Measurements from ENCODE around the gene CLEC12A. TPM values are rescaled to one million over a fixed set of nuclear protein-coding genes. Genes with fewer than 3 reads are reported as not detected.

Gene CLEC12A
- total RNA-seq, 3 donors from 2014 or later (not counting 1 experiment from before 2014, with no cell fraction given) = 13.6 to 18.9 (median 14.8) TPM

DNA sequence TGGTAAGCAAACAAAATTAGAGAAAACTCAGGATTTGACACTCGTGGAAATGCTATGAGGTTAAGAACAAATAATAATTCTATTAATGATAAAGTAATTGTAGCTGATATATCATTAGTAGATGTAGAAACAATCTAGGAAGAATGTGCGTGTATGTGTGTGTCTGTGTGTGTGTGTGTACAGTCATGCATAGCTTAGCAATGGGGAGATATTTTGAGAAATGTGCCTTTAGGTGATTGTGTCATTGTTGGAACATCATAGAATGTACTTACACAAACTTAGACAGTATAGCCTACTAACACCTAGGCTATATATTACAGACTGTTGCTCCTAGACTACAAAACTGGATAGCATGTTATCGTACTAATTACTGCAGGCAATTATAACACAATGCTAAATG, 44.3 kb upstream of the CLEC12A start:
- Mint-ChIP-seq H3K36me3 (no peaks in the 10 kb centered on the region), H3K4me1 (peaks cover 5 to 7% of the 10 kb centered on the region in 2 donors), H3K4me3 (no peak overlapping the region), H3K27me3 (ENCODE audit: low read depth in 2 of 2) (peaks cover 11 to 12% of the 10 kb centered on the region in 2 donors), H3K27ac (no peak overlapping the region), H3K9me3 (no peaks in the 10 kb centered on the region)
- no peaks in the 10 kb centered on the region for H3K36me3 ChIP-seq (ENCODE audit: control insufficient read depth, insufficient read depth, low read length)
- TF ChIP-seq, protein P1, sequence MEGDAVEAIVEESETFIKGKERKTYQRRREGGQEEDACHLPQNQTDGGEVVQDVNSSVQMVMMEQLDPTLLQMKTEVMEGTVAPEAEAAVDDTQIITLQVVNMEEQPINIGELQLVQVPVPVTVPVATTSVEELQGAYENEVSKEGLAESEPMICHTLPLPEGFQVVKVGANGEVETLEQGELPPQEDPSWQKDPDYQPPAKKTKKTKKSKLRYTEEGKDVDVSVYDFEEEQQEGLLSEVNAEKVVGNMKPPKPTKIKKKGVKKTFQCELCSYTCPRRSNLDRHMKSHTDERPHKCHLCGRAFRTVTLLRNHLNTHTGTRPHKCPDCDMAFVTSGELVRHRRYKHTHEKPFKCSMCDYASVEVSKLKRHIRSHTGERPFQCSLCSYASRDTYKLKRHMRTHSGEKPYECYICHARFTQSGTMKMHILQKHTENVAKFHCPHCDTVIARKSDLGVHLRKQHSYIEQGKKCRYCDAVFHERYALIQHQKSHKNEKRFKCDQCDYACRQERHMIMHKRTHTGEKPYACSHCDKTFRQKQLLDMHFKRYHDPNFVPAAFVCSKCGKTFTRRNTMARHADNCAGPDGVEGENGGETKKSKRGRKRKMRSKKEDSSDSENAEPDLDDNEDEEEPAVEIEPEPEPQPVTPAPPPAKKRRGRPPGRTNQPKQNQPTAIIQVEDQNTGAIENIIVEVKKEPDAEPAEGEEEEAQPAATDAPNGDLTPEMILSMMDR (IDR thresholded peaks at IDR 0.05) = no peak
- WGBS (ENCODE audit: insufficient coverage) = 94% methylated on average over 3 of the region's 3 CpGs
- no peaks in the 10 kb centered on the region for H3K9me3 ChIP-seq (ENCODE audit: control insufficient read depth, insufficient read depth, low read length)
- DNase-seq (no peak), ATAC-seq (no peak)
- H3K4me3 ChIP-seq (ENCODE audit: low read length) = no peak overlapping the region
- H3K4me1 ChIP-seq (ENCODE audit: control insufficient read depth, insufficient read depth, low read length) = peaks cover 2% of the 10 kb centered on the region
- H3K27ac ChIP-seq (ENCODE audit: low read length) = no peak overlapping the region
- intact Hi-C loops (cut with micrococcal nuclease) = no loop called here
- H3K27me3 ChIP-seq (ENCODE audit: control insufficient read depth, insufficient read depth, low read length) = no peaks in the 10 kb centered on the region

DNA sequence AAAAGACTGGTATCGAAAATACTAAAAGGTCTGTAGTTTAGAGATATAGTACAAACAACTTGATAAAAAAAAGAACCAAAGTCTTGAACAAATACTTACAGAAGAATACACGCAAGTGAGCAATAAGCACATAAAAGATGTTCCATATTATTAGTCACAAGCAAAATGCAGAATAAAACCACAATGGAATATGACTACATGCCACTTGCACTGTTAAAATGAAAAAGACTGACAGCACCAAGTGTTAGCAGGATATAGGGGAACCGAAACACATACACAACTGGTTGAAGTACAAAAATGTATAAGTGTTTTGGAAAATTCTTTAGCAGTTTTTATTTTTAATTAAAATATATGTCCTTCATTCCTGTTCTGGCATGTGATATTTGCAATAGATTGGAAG, 42.6 kb upstream of the CLEC12A start:
- H3K9me3 Mint-ChIP-seq = no peaks in the 10 kb centered on the region
- Histone ChIP-seq H3K27me3 (ENCODE audit: control insufficient read depth, insufficient read depth, low read length) (no peaks in the 10 kb centered on the region), H3K36me3 (ENCODE audit: control insufficient read depth, insufficient read depth, low read length) (no peaks in the 10 kb centered on the region), H3K9me3 (ENCODE audit: control insufficient read depth, insufficient read depth, low read length) (no peaks in the 10 kb centered on the region), H3K4me3 (ENCODE audit: low read length) (no peak overlapping the region), H3K27ac (ENCODE audit: low read length) (no peak overlapping the region), H3K4me1 (ENCODE audit: control insufficient read depth, insufficient read depth, low read length) (peaks cover 2% of the 10 kb centered on the region)
- H3K4me1 Mint-ChIP-seq = peaks cover 5 to 7% of the 10 kb centered on the region in 2 donors
- DNase-seq = no peak
- no peak overlapping the region for H3K4me3 Mint-ChIP-seq
- no peak overlapping the region for H3K27ac Mint-ChIP-seq
- intact Hi-C loops (cut with micrococcal nuclease) = no loop called here
- TF ChIP-seq, protein P1 (IDR thresholded peaks at IDR 0.05) = no peak
- no CpG with 5 or more reads among the region's 3 CpGs for WGBS (ENCODE audit: insufficient coverage)
- peaks cover 11 to 15% of the 10 kb centered on the region in 2 donors for H3K27me3 Mint-ChIP-seq (ENCODE audit: low read depth in 2 of 2)
- ATAC-seq = no peak
- no peaks in the 10 kb centered on the region for H3K36me3 Mint-ChIP-seq

DNA sequence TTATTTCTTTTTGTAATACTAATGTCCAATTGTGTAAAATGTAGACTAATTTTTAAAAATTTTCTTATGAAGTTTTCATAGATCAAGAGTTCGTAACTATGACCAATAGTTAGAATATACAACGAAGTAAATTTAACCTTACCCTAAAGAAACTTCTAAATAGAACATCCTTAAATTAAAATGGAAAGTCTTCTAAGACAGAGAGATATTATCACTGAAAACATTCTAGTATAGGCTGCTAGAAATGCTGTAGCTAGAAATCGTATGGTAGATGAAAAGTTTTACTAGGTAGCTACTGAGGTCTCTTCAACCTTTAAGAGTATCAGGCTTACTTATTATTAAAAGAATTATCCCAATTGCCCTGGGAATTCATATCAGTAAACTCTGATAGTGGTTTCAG, 40.0 kb upstream of the CLEC12A start:
- Mint-ChIP-seq H3K36me3 (no peaks in the 10 kb centered on the region), H3K27ac (no peak overlapping the region), H3K4me1 (no peaks in the 10 kb centered on the region), H3K27me3 (ENCODE audit: low read depth in 2 of 2) (peaks cover 11 to 15% of the 10 kb centered on the region in 2 donors), H3K9me3 (no peaks in the 10 kb centered on the region), H3K4me3 (no peak overlapping the region)
- no CpG with 5 or more reads among the region's 3 CpGs for WGBS (ENCODE audit: insufficient coverage)
- TF ChIP-seq, protein P1 (IDR thresholded peaks at IDR 0.05) = no peak
- Histone ChIP-seq H3K4me1 (ENCODE audit: control insufficient read depth, insufficient read depth, low read length) (no peaks in the 10 kb centered on the region), H3K36me3 (ENCODE audit: control insufficient read depth, insufficient read depth, low read length) (no peaks in the 10 kb centered on the region), H3K27me3 (ENCODE audit: control insufficient read depth, insufficient read depth, low read length) (no peaks in the 10 kb centered on the region), H3K9me3 (ENCODE audit: control insufficient read depth, insufficient read depth, low read length) (no peaks in the 10 kb centered on the region), H3K4me3 (ENCODE audit: low read length) (no peak overlapping the region), H3K27ac (ENCODE audit: low read length) (no peak overlapping the region)
- DNase-seq (no peak), ATAC-seq (no peak)
- intact Hi-C loops (cut with micrococcal nuclease) = no loop called here

DNA sequence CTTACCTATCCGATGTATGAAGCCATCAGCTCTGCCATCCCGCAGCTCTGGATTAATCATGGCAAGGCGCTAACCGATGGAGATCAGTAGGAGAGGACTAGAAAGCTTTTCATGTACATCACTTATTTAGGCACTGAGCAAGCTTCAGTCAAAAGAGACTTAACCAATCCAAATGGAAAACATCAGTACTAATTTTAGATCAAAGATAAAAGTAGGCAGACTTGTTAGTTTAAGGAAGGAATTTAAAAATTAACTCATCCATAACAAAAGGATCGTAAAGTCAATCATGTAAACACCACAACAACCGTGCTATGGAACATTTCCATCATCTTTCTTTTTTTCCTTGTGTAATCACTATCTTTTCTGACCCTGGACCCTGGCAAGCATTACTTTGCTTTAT, 38.9 kb upstream of the CLEC12A start, which contains the start of gene CLEC2A:
TSS of gene CLEC2A (minus strand) at position 101 of the 400 bp plus-strand sequence. CDS start at position 60, 41 bp downstream.
- Mint-ChIP-seq H3K27me3 (ENCODE audit: low read depth in 2 of 2) (peaks cover 11 to 15% of the 10 kb centered on the region in 2 donors), H3K27ac (no peak within 1 kb of the TSS), H3K4me1 (no peaks in the 10 kb centered on the region), H3K36me3 (no peaks in the 10 kb centered on the region), H3K4me3 (no peak within 1 kb of the TSS), H3K9me3 (no peaks in the 10 kb centered on the region)
- H3K9me3 ChIP-seq (ENCODE audit: control insufficient read depth, insufficient read depth, low read length) = no peaks in the 10 kb centered on the region
- intact Hi-C loops (cut with micrococcal nuclease) = no loop called here
- H3K27me3 ChIP-seq (ENCODE audit: control insufficient read depth, insufficient read depth, low read length) = no peaks in the 10 kb centered on the region
- 94% methylated on average over 6 of the region's 6 CpGs for WGBS (ENCODE audit: insufficient coverage)
- no peak within 1 kb of the TSS for H3K27ac ChIP-seq (ENCODE audit: low read length)
- no peak for ATAC-seq
- no peaks in the 10 kb centered on the region for H3K4me1 ChIP-seq (ENCODE audit: control insufficient read depth, insufficient read depth, low read length)
- DNase-seq = no peak
- H3K36me3 ChIP-seq (ENCODE audit: control insufficient read depth, insufficient read depth, low read length) = no peaks in the 10 kb centered on the region
- no peak within 1 kb of the TSS for H3K4me3 ChIP-seq (ENCODE audit: low read length)
- TF ChIP-seq, protein P1 (IDR thresholded peaks at IDR 0.05) = no peak

All from natural killer cell (primary cell).